ENCODE results near the gene RTP2.

Gene RTP2

DNA sequence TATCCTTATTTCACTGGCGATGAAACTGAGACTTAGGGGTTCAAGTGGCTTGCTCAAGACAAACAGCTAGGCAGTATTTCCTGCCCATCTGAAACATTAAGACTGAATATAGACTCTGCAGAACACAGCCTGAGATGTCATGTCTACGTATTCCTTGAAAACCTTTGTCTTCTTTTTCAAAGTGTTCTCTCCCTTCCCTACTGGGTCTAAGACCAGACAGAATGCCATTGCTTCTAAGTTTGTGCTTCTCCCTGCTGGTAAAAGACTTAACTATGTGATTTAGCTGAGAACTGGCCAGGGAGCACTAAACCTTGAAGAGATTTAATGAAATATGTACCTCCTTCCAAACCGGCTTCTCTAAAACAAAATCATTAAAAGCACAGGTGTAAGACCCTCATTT lies 33.0 kb upstream of the RTP2 start:
- no peak overlapping the region for H3K4me3 ChIP-seq (ENCODE audit: low read depth, low read length)
- H3K27ac ChIP-seq (ENCODE audit: extremely low read depth, low read depth, low read length): no peak overlapping the region
- TF ChIP-seq ZNF621 (tag by site-specific recombination; IDR thresholded peaks at IDR 0.05): no peak
- no peak for TF ChIP-seq ZNF600 (tag by site-specific recombination; IDR thresholded peaks at IDR 0.05)
- no peak for TF ChIP-seq ZNF623 (tag by site-specific recombination; IDR thresholded peaks at IDR 0.05)
- TF ChIP-seq, protein P1, sequence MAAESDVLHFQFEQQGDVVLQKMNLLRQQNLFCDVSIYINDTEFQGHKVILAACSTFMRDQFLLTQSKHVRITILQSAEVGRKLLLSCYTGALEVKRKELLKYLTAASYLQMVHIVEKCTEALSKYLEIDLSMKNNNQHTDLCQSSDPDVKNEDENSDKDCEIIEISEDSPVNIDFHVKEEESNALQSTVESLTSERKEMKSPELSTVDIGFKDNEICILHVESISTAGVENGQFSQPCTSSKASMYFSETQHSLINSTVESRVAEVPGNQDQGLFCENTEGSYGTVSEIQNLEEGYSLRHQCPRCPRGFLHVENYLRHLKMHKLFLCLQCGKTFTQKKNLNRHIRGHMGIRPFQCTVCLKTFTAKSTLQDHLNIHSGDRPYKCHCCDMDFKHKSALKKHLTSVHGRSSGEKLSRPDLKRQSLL (tag by site-specific recombination; IDR thresholded peaks at IDR 0.05): no peak
- TF ChIP-seq GLI2 (tag by site-specific recombination; IDR thresholded peaks at IDR 0.05; ENCODE audit: borderline replicate concordance, low read depth): no peak
- TF ChIP-seq REPIN1 (tag by site-specific recombination; IDR thresholded peaks at IDR 0.05; ENCODE audit: low read depth): no peak
- no peak for TF ChIP-seq ZNF37A (tag by site-specific recombination; IDR thresholded peaks at IDR 0.05)
- no peak for TF ChIP-seq ZNF561 (tag by site-specific recombination; IDR thresholded peaks at IDR 0.05; ENCODE audit: borderline replicate concordance)
- TF ChIP-seq, protein P2, sequence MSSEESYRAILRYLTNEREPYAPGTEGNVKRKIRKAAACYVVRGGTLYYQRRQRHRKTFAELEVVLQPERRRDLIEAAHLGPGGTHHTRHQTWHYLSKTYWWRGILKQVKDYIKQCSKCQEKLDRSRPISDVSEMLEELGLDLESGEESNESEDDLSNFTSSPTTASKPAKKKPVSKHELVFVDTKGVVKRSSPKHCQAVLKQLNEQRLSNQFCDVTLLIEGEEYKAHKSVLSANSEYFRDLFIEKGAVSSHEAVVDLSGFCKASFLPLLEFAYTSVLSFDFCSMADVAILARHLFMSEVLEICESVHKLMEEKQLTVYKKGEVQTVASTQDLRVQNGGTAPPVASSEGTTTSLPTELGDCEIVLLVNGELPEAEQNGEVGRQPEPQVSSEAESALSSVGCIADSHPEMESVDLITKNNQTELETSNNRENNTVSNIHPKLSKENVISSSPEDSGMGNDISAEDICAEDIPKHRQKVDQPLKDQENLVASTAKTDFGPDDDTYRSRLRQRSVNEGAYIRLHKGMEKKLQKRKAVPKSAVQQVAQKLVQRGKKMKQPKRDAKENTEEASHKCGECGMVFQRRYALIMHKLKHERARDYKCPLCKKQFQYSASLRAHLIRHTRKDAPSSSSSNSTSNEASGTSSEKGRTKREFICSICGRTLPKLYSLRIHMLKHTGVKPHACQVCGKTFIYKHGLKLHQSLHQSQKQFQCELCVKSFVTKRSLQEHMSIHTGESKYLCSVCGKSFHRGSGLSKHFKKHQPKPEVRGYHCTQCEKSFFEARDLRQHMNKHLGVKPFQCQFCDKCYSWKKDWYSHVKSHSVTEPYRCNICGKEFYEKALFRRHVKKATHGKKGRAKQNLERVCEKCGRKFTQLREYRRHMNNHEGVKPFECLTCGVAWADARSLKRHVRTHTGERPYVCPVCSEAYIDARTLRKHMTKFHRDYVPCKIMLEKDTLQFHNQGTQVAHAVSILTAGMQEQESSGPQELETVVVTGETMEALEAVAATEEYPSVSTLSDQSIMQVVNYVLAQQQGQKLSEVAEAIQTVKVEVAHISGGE (tag by site-specific recombination; conservative IDR thresholded peaks at IDR 0.05; ENCODE audit: low read depth): no peak
- H3K36me3 ChIP-seq (ENCODE audit: control insufficient read depth in 2 of 2, insufficient read depth in 1 of 2, low read length in 2 of 2): peaks cover 0 to 30% of the 10 kb centered on the region in 2 experiments; a peak in 1 of 3 replicates
- H3K9me3 ChIP-seq (ENCODE audit: control insufficient read depth, insufficient read depth, low read depth, low read length): no peaks in the 10 kb centered on the region
- POLR2A ChIA-PET: interaction anchor here (0.6 kb wide), 1 partner anchor 1218 kb away, joined by 3 read pairs; no protein-coding TSS in a partner anchor
- no peaks in the 10 kb centered on the region for H3K4me1 ChIP-seq (ENCODE audit: control insufficient read depth, insufficient read depth, low read length)
- CTCF ChIA-PET: no interaction called here

DNA sequence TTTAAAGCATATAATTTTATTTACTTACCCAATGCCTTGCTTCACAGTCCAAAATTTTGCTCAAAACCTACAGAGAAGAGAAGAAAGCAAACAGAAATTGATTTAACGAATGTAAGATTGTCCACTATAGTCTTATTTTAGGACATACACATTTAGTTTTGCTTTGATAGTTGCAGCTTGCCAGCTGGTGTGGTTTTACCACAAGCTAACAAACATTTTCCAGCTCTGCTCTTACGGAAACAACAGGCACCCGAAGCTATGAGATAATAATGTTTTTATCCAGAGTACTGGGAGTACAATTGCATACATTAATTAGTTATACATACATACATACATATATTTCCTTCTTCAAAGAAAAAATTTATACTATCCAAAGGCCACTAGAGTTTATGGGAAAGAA lies 32.5 kb upstream of the RTP2 start:
- H3K4me1 ChIP-seq (ENCODE audit: control insufficient read depth, insufficient read depth, low read length): no peaks in the 10 kb centered on the region
- CTCF ChIA-PET: interaction anchor here (1.2 kb wide), 1 partner anchor 1220 kb away, joined by 6 read pairs; no protein-coding TSS in a partner anchor
- H3K9me3 ChIP-seq (ENCODE audit: control insufficient read depth, insufficient read depth, low read depth, low read length): no peaks in the 10 kb centered on the region
- POLR2A ChIA-PET: no interaction called here
- no peak overlapping the region for H3K4me3 ChIP-seq (ENCODE audit: low read depth, low read length)
- peaks cover 0 to 35% of the 10 kb centered on the region in 2 experiments; a peak in 1 of 3 replicates for H3K36me3 ChIP-seq (ENCODE audit: control insufficient read depth in 2 of 2, insufficient read depth in 1 of 2, low read length in 2 of 2)
- no peak overlapping the region for H3K27ac ChIP-seq (ENCODE audit: extremely low read depth, low read depth, low read length)
- TF ChIP-seq ZXDB (tag by site-specific recombination; IDR thresholded peaks at IDR 0.05) (no peak), KLF16 (tag by site-specific recombination; IDR thresholded peaks at IDR 0.05) (no peak), GFI1B (tag by site-specific recombination; IDR thresholded peaks at IDR 0.05) (no peak), ZNF19 (tag by site-specific recombination; IDR thresholded peaks at IDR 0.05; ENCODE audit: low read depth) (no peak), ZNF335 (tag by site-specific recombination; conservative IDR thresholded peaks at IDR 0.05) (no peak), GLIS2 (tag by site-specific recombination; IDR thresholded peaks at IDR 0.05) (no peak), SCRT2 (tag by site-specific recombination; IDR thresholded peaks at IDR 0.05) (no peak), ZSCAN30 (tag by site-specific recombination; IDR thresholded peaks at IDR 0.05) (no peak), ZNF10 (tag by site-specific recombination; IDR thresholded peaks at IDR 0.05) (no peak), ZSCAN23 (tag by site-specific recombination; IDR thresholded peaks at IDR 0.05) (no peak), ZSCAN16 (tag by site-specific recombination; IDR thresholded peaks at IDR 0.05) (no peak)
- TF ChIP-seq, protein P3, sequence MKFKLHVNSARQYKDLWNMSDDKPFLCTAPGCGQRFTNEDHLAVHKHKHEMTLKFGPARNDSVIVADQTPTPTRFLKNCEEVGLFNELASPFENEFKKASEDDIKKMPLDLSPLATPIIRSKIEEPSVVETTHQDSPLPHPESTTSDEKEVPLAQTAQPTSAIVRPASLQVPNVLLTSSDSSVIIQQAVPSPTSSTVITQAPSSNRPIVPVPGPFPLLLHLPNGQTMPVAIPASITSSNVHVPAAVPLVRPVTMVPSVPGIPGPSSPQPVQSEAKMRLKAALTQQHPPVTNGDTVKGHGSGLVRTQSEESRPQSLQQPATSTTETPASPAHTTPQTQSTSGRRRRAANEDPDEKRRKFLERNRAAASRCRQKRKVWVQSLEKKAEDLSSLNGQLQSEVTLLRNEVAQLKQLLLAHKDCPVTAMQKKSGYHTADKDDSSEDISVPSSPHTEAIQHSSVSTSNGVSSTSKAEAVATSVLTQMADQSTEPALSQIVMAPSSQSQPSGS (tag by site-specific recombination; IDR thresholded peaks at IDR 0.05; ENCODE audit: low read depth): no peak
- TF ChIP-seq, protein P4, sequence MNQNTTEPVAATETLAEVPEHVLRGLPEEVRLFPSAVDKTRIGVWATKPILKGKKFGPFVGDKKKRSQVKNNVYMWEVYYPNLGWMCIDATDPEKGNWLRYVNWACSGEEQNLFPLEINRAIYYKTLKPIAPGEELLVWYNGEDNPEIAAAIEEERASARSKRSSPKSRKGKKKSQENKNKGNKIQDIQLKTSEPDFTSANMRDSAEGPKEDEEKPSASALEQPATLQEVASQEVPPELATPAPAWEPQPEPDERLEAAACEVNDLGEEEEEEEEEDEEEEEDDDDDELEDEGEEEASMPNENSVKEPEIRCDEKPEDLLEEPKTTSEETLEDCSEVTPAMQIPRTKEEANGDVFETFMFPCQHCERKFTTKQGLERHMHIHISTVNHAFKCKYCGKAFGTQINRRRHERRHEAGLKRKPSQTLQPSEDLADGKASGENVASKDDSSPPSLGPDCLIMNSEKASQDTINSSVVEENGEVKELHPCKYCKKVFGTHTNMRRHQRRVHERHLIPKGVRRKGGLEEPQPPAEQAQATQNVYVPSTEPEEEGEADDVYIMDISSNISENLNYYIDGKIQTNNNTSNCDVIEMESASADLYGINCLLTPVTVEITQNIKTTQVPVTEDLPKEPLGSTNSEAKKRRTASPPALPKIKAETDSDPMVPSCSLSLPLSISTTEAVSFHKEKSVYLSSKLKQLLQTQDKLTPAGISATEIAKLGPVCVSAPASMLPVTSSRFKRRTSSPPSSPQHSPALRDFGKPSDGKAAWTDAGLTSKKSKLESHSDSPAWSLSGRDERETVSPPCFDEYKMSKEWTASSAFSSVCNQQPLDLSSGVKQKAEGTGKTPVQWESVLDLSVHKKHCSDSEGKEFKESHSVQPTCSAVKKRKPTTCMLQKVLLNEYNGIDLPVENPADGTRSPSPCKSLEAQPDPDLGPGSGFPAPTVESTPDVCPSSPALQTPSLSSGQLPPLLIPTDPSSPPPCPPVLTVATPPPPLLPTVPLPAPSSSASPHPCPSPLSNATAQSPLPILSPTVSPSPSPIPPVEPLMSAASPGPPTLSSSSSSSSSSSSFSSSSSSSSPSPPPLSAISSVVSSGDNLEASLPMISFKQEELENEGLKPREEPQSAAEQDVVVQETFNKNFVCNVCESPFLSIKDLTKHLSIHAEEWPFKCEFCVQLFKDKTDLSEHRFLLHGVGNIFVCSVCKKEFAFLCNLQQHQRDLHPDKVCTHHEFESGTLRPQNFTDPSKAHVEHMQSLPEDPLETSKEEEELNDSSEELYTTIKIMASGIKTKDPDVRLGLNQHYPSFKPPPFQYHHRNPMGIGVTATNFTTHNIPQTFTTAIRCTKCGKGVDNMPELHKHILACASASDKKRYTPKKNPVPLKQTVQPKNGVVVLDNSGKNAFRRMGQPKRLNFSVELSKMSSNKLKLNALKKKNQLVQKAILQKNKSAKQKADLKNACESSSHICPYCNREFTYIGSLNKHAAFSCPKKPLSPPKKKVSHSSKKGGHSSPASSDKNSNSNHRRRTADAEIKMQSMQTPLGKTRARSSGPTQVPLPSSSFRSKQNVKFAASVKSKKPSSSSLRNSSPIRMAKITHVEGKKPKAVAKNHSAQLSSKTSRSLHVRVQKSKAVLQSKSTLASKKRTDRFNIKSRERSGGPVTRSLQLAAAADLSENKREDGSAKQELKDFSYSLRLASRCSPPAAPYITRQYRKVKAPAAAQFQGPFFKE (tag by site-specific recombination; IDR thresholded peaks at IDR 0.05; ENCODE audit: borderline replicate concordance): no peak
- TF ChIP-seq, protein P5, sequence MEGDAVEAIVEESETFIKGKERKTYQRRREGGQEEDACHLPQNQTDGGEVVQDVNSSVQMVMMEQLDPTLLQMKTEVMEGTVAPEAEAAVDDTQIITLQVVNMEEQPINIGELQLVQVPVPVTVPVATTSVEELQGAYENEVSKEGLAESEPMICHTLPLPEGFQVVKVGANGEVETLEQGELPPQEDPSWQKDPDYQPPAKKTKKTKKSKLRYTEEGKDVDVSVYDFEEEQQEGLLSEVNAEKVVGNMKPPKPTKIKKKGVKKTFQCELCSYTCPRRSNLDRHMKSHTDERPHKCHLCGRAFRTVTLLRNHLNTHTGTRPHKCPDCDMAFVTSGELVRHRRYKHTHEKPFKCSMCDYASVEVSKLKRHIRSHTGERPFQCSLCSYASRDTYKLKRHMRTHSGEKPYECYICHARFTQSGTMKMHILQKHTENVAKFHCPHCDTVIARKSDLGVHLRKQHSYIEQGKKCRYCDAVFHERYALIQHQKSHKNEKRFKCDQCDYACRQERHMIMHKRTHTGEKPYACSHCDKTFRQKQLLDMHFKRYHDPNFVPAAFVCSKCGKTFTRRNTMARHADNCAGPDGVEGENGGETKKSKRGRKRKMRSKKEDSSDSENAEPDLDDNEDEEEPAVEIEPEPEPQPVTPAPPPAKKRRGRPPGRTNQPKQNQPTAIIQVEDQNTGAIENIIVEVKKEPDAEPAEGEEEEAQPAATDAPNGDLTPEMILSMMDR (tag by site-specific recombination; IDR thresholded peaks at IDR 0.05): no peak
